Amygdala (tissue), 56 donors: ENCODE data around the gene CNDP2.
"Not testable (repeated sequence)": the region's sequence is repeated elsewhere in the genome, so short reads cannot be mapped to it uniquely, and the experiment has no call there.

ENCODE experiments used
- DNase-seq, 56 donors: peaks; one replicate each; lab custom pipeline; 2025; lab: John Stamatoyannopoulos, UW

CNDP2 gene

DNA sequence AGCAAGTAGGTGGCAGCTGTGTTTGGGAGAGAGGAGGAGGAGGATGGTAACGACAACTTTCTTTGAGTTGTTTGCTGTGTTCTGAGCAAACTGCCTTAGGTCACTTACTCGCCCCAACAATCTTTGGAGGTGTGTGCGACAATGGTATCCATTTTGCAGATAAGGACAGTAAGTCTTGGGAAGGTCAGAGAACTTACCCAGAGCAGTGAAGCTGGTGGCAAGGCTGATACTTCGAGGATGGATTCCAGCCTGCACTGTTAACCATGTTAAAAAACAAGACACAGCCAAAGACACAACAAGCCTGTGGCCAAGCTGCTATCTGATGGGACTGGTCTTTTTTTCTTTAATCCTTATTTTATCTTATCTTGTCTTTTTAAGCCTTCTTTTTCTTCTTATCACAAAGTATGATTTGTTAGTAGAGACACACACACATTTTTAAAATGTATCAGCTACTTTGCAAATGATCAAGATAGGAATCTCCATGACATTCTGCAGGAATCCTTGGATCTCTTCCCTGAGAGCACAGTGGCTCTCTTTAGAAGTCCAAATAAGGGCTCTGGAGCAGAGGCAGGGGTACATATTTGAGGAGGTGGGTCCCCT is 66.1 kb downstream of the CNDP2 start:
- DNase-seq, result no peak

GRCh38 chr18:74562775-74563174 is 66.6 kb downstream of the CNDP2 start:
- DNase-seq, result no peak

DNA sequence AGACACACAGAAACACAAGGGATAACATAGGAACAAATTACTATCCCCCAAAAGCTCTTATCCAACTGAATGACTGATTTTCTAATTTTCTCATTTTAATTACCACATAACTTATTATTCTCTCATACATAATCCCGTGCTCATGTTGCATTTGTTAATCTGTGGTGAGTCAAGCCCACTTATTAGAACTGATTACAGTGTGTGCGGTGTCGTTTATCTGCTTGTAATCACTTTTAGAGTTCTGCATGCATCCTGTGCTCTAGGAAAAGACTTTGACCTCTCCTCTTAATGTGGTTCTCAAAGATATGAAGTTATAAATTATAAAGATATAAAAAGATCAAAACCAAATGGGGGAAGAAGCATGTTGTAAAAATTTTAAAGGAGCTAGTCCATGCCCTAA is 67.8 kb downstream of the CNDP2 start:
- DNase-seq, result no peak

GRCh38 chr18:74565164-74565563 is 69.0 kb downstream of the CNDP2 start:
- not testable (repeated sequence) for DNase-seq

GRCh38 chr18:74565993-74566392 is 69.8 kb downstream of the CNDP2 start:
- DNase-seq, result not testable (repeated sequence)

DNA sequence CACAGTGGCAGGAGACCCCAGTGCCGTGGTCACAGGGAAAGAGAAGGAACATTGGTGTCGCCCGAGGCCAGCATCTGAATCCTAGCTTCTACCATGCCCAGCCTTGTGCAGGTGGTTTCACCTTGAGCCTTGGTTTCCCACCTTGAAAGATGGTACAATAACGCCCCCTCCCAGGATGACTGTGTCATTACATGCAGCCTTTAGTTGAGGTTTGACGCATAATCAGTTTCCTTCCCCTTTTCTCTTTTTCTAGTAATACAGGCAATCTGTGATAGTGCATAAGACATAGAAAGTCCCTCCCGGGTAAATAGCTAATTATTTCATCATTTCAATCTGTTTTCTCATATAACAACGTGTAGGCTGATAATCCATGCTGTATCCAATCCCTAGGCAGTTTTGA is 71.7 kb downstream of the CNDP2 start:
- no peak for DNase-seq

- DNase-seq, result no peak
Observed at GRCh38 chr18:74569401-74569800, 73.2 kb downstream of the CNDP2 start.

- no peak for DNase-seq
Observed at GRCh38 chr18:74570266-74570665, 74.1 kb downstream of the CNDP2 start.

GRCh38 chr18:74571895-74572680 is 75.9 kb downstream of the CNDP2 start:
- DNase-seq, result no peak

DNA sequence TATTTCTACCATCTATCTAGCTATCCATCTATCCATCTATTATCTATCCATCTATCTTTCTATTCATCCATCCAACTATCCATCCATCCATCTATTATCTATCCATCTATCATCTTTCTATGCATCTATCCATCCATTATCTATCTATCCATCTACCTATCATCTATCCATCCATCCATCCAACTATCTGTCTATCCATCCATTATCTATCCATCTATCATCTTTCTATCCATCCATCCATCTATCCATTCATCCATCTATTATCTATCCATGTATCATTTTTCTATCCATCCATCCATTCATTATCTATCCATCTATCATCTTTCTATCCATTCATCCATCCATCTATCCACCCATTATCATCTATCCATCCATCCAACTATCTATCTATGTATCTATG is 76.9 kb downstream of the CNDP2 start:
- no peak for DNase-seq
